ENCODE data around the gene PRRC1.
A peak's percentile ranks its signal among the peaks of the same experiment; 100 is the strongest.

PRRC1 gene

GRCh38 chr5:127588368-127588767 lies 70.9 kb downstream of the PRRC1 start:
- no peaks in the 10 kb centered on the region for H3K9me3 ChIP-seq (ENCODE audit: severe bottlenecking)
- no peak overlapping the region for H3K27ac ChIP-seq
- TF ChIP-seq CTCF (IDR thresholded peaks at IDR 0.05; ENCODE audit: low read depth, low read length) = no peak
- no peaks in the 10 kb centered on the region for H3K27me3 ChIP-seq (ENCODE audit: insufficient read depth, low read depth, severe bottlenecking)
- H3K4me3 ChIP-seq (ENCODE audit: low read depth, low read length) = no peak overlapping the region
- no peak for DNase-seq
- H3K36me3 ChIP-seq = no peaks in the 10 kb centered on the region

DNA sequence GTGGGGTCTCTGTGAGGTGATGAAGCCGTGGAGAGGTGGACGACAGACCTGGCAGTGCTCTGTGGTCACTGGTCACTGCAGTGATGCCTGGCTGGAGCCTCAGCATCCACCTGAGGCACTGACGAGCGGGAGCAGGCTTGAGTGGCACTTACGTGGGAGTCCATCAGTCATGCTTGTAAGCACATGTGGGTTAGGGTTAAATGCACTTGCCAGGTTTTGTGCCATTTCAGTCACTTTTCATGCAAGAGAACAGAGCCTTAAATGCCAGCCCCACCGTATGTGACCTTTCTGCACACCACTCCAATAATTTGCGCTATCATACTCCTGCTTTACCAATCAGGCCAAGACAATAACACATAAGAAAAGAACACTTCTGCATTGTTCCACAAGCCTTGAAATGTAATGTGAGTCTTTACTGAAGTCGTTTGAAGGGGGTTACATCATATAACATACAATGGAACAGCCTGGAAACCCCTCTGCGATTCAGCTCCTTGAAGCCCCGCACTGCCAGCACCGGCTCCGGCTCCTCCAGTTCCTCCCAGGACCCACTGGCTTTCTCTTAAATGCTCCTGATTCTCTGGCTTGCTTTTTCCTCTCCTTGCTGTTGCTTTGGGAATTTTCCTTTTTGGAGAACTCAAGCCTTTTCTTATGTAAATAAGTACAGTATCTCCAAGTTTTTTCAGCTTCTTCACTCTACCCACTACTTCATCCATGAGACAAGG lies 72.0 kb downstream of the PRRC1 start:
- H3K4me3 ChIP-seq (ENCODE audit: low read depth, low read length) = no peak overlapping the region
- no peak for TF ChIP-seq CTCF (IDR thresholded peaks at IDR 0.05; ENCODE audit: low read depth, low read length)
- no peaks in the 10 kb centered on the region for H3K36me3 ChIP-seq
- H3K27ac ChIP-seq = no peak overlapping the region
- DNase-seq = no peak
- no peaks in the 10 kb centered on the region for H3K27me3 ChIP-seq (ENCODE audit: insufficient read depth, low read depth, severe bottlenecking)
- H3K9me3 ChIP-seq (ENCODE audit: severe bottlenecking) = no peaks in the 10 kb centered on the region

GRCh38 chr5:127590156-127590722 lies 72.8 kb downstream of the PRRC1 start:
- no peak overlapping the region; the same call in 1 of the 2 replicates for H3K4me3 ChIP-seq (ENCODE audit: low read depth, low read length)
- TF ChIP-seq CTCF (IDR thresholded peaks at IDR 0.05; ENCODE audit: low read depth, low read length) = no peak
- no peak for DNase-seq
- H3K27me3 ChIP-seq (ENCODE audit: insufficient read depth, low read depth, severe bottlenecking) = no peaks in the 10 kb centered on the region
- no peaks in the 10 kb centered on the region for H3K9me3 ChIP-seq (ENCODE audit: severe bottlenecking)
- no peak overlapping the region for H3K27ac ChIP-seq
- H3K36me3 ChIP-seq = no peaks in the 10 kb centered on the region

DNA sequence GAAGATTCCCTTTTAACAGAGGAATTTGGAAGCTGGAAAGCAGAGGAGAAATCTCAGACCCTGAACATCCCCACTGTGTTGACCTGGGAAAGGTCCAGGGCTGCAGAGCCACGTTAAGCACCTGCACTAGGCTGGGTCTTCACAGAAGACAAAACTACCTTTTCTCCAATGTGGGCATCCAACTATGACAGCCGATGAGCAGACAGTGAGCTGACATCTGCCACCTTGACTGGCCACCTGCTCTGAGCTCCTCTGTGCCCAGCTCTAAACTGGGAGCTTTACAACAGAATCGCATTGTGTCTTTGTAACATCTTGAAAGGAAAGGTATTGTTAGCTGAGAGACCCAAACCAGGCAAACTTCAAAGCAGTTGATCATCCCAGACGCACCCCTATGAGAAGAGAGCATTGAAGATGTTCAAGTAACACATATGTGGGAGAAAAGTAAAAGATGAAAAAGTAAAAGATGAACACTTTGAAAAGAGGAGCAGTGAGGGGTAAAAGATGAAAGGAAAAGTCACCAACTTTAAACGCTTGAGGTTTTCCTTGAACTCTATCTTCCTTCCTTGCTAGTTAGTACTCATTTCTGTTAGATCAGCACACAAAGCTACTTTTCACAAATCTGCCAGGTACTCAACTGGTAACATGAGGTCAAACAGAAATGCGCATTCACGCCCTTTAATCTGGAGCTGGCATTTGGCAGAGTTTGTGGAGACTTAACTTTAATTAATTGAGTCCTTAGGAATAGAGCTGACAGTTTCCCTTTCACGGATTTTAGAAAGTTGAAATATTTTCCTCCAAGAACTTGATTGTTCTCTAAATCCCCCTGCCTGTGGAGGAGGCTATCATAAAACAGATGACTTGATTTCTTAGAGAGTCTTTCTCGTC lies 78.3 kb downstream of the PRRC1 start:
- Histone ChIP-seq H3K27ac (peak overlapping the region; percentile 53), H3K4me3 (ENCODE audit: low read depth, low read length) (peak overlapping the region; percentile 12; the same call in 1 of the 2 replicates), H3K9me3 (ENCODE audit: severe bottlenecking) (no peaks in the 10 kb centered on the region), H3K36me3 (no peaks in the 10 kb centered on the region), H3K27me3 (ENCODE audit: insufficient read depth, low read depth, severe bottlenecking) (no peaks in the 10 kb centered on the region)
- no peak for TF ChIP-seq CTCF (IDR thresholded peaks at IDR 0.05; ENCODE audit: low read depth, low read length)
- peak; percentile 72 for DNase-seq

DNA sequence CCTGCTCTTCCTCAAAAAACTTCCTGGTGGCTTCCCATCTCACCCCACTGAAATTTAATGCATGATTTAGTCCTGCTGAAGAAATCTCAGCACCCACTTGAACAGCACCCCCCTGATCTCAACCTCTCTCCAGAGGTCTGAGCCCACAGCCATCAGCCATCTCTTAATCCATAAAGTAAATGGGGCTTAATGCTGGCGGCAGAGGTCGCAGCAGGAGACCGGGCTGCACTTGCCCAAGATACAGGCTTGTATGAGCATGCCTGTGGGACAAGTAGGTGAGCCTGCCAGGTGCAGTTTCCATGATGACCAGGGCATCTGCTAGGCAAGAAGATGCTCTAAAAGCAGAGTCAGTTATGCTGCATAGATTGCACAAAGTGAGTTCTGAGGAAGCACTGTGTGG lies 79.1 kb downstream of the PRRC1 start:
- peak; percentile 89 for DNase-seq
- 0 out of 2 replicates have a peak, but pooled peaks have one; percentile 12 for TF ChIP-seq CTCF (IDR thresholded peaks at IDR 0.05; ENCODE audit: low read depth, low read length)
- H3K9me3 ChIP-seq (ENCODE audit: severe bottlenecking) = no peaks in the 10 kb centered on the region
- H3K36me3 ChIP-seq = no peaks in the 10 kb centered on the region
- peak overlapping the region; percentile 53 for H3K27ac ChIP-seq
- no peaks in the 10 kb centered on the region for H3K27me3 ChIP-seq (ENCODE audit: insufficient read depth, low read depth, severe bottlenecking)
- no peak overlapping the region for H3K4me3 ChIP-seq (ENCODE audit: low read depth, low read length)

Measured in WERI-Rb-1 (cell line).